AG10803 (cell line): Measurements from ENCODE around the gene RAB3B.

Experiments
- DNase-seq: peaks from one replicate; pipeline ENCODE4 v3.0.0; 2010; ENCODE audit warnings: low read depth
- H3K4me3 ChIP-seq: 2 replicates; pipeline ENCODE4 v1.5.1; 2011; ENCODE audit warnings: mild to moderate bottlenecking, low read length, control low read depth
- TF ChIP-seq, protein P1 (sequence below): conservative IDR thresholded peaks from 2 replicates; pipeline ENCODE4 v1.5.1; 2011; ENCODE audit warnings: mild to moderate bottlenecking, low read length, control low read depth, inconsistent platforms

Gene RAB3B

DNA sequence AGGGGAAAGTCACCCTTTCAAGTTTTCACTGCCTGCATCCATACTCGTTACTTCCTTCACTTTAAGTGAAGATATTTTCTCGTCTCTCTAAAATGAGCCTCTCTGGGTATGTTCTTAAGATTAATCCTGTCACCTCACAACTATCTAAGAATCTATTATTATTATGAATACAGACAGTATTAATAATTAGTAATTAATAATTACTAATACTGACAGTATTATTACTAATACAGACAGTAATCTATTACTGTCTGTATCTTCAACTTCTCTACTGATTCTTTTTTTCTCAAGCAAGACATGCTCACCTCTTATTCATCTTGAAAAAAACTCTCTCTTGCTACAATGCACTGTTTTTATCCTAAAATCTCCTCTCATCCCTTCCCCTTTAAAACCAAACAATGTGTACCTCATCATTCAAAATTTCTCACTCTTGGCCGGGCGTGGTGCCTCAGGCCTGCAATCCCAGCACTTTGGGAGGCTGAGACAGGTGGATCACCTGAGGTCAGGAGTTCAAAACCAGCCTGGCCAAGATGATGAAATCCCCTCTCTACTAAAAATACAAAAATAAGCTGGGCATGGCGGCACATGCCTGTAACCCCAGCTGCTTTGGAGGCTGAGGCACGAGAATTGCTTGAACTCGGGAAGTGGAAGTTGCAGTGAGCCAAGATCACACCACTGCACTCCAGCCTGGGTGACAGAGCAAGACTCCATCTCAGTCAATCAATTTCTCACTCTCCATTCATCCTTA is 119.7 kb downstream of the RAB3B start:
- DNase-seq = no peak
- H3K4me3 ChIP-seq = no peak overlapping the region
- TF ChIP-seq, protein P1, sequence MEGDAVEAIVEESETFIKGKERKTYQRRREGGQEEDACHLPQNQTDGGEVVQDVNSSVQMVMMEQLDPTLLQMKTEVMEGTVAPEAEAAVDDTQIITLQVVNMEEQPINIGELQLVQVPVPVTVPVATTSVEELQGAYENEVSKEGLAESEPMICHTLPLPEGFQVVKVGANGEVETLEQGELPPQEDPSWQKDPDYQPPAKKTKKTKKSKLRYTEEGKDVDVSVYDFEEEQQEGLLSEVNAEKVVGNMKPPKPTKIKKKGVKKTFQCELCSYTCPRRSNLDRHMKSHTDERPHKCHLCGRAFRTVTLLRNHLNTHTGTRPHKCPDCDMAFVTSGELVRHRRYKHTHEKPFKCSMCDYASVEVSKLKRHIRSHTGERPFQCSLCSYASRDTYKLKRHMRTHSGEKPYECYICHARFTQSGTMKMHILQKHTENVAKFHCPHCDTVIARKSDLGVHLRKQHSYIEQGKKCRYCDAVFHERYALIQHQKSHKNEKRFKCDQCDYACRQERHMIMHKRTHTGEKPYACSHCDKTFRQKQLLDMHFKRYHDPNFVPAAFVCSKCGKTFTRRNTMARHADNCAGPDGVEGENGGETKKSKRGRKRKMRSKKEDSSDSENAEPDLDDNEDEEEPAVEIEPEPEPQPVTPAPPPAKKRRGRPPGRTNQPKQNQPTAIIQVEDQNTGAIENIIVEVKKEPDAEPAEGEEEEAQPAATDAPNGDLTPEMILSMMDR = no peak

DNA sequence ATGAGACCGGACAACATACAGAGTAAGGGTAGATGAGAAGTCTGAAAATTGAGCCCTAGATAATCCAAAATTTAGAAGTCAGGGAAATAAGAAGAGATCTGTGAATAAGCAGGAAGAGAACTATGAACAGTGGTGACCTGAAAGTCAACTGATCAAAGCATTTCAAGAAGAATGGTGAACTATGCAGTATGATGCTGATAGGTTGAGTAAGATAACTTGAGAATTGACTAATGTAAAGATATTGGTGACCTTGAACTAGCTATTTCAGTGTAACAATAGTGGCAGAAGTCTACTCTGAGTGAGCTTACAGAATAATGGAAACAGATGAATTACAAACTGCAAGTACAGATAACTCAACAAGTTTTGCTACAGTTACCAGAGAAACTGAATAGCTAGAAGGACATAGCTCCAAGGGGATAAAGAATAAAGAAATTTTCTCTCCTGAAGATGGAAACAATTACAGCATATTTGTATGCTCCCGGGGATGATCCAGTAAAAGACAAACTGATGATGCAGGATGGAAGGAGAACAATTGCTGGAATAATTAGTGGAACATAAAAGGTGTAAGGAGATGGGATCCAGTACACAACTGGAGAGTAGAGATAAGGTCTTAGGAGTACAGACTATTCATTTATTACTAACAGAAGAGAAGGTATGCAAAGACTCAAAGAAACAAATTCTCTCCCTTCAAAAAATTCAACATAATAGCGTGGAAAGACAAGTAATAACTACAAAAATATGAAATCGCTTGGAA is 122.8 kb downstream of the RAB3B start:
- no peak for DNase-seq
- TF ChIP-seq, protein P1 = no peak
- H3K4me3 ChIP-seq = no peak overlapping the region

- no peak overlapping the region for H3K4me3 ChIP-seq
- DNase-seq = no peak
- TF ChIP-seq, protein P1 = no peak
These were observed 127.1 kb downstream of the RAB3B start for GRCh38 chr1:51863384-51863783.

GRCh38 chr1:51861669-51862068 is 128.8 kb downstream of the RAB3B start:
- TF ChIP-seq, protein P1 = no peak
- no peak overlapping the region for H3K4me3 ChIP-seq
- no peak for DNase-seq

- DNase-seq = no peak
- TF ChIP-seq, protein P1 = no peak
- H3K4me3 ChIP-seq = no peak overlapping the region
These were observed 130.8 kb downstream of the RAB3B start for GRCh38 chr1:51859735-51860134.

- no peak for DNase-seq
- TF ChIP-seq, protein P1 = no peak
- H3K4me3 ChIP-seq = no peak overlapping the region
These were observed 131.2 kb downstream of the RAB3B start for GRCh38 chr1:51859333-51859732.

GRCh38 chr1:51858892-51859291 is 131.6 kb downstream of the RAB3B start:
- no peak overlapping the region for H3K4me3 ChIP-seq
- TF ChIP-seq, protein P1 = no peak
- DNase-seq = no peak
